ENCODE measurements around the gene PPFIBP1. TPM values are rescaled to one million over a fixed set of nuclear protein-coding genes. Genes with fewer than 3 reads are reported as not detected.
"Not testable (repeated sequence)": the region's sequence is repeated elsewhere in the genome, so short reads cannot be mapped to it uniquely, and the experiment has no call there.

PPFIBP1 gene
- total and polyA plus RNA-seq, 4 experiments from 2014 or later: 2.1 to 6.5 (median 3.8) TPM

DNA sequence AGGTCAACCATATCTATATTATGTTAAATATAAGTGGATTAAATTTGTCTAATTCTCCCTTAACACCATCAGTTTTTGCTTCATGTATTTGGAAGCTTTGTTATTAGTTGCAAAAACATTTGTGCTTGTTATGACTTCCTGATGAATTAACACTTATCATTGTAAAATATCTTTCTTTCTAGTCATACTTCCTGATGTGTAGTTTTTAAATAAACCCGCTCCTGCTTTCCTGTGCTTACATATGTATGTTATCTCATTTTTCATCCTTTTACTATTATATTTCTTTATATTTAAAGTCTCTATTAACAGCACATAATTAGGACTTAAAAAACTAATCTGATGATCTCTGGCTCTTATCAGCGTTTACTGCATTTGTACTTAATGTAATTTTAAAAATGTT is 106.2 kb downstream of the PPFIBP1 start:
- H3K9me3 ChIP-seq (ENCODE audit: control insufficient read depth in 1 of 2, low read length in 2 of 2); H3K27ac ChIP-seq (ENCODE audit: low read depth, low read length); H3K27me3 ChIP-seq (ENCODE audit: insufficient read depth, low read length); H3K27ac Mint-ChIP-seq; H3K4me3 Mint-ChIP-seq; H3K36me3 Mint-ChIP-seq; DNase-seq; intact Hi-C loops (cut with micrococcal nuclease); H3K36me3 ChIP-seq (ENCODE audit: insufficient read depth, low read length); H3K9me3 Mint-ChIP-seq; H3K4me1 Mint-ChIP-seq; CTCF ChIA-PET (ENCODE audit: partially characterized antibody); H3K27me3 Mint-ChIP-seq; H3K4me1 ChIP-seq (ENCODE audit: insufficient read depth, low read length); POLR2A ChIA-PET (ENCODE audit: partially characterized antibody); H3K4me3 ChIP-seq (ENCODE audit: low read length in 2 of 2): not testable (repeated sequence)

DNA sequence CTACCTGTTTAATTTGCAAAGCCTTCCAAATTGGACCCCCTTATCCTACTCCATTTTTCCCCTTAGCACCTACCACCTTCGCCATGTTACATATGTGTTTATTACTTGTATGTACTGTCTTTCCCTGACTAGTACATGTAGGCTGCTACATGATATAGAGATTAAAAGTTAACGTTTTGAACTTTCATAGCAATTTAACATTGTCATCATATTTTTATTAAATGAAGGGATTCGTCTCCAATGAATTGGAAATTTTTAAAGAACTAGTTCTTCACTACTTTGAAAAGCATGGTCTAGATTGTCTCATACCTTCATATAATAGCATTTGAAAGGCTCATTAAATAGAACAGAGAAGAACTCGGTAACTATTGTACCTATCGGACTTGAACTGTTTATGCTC is 107.4 kb downstream of the PPFIBP1 start:
- no peaks in the 10 kb centered on the region for H3K9me3 Mint-ChIP-seq

DNA sequence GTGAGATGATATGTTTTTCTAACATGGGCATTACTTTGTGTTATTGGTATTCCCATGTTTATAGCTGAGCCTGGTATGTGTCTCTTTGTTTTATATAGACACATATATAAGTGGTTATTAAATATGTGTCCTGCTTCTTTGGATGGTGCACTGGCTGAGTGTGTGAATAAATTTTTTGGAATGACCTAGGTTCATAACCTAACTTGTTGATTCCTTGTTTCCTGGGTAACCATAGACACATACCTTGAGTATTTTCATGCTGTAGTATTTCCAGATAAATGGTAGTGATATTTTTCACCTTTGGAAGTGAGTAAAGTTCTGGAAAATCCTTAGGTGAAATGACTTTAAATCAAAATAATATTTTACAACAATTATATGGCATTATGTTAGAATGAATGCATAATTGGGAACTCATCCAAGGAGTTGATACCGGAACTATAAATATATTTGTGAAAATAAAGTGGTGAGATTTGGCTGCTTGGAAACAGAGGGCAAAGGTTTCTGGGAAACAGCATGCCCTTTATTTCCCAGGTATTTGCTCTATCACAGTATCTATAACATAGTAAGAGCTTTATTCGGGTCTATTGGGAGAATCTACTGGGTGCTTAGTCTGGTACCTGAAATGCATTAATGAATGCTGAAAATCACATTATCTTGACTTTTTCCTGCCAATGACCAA is 107.9 kb downstream of the PPFIBP1 start:
- Histone ChIP-seq H3K9me3 (ENCODE audit: control insufficient read depth in 1 of 2, low read length in 2 of 2) (no peaks in the 10 kb centered on the region), H3K27ac (ENCODE audit: low read depth, low read length) (no peak overlapping the region), H3K27me3 (ENCODE audit: insufficient read depth, low read length) (no peaks in the 10 kb centered on the region), H3K4me3 (ENCODE audit: low read length in 2 of 2) (no peak overlapping the region), H3K4me1 (ENCODE audit: insufficient read depth, low read length) (no peaks in the 10 kb centered on the region), H3K36me3 (ENCODE audit: insufficient read depth, low read length) (no peaks in the 10 kb centered on the region)
- DNase-seq: no peak
- H3K27ac Mint-ChIP-seq: no peak overlapping the region
- intact Hi-C loops (cut with micrococcal nuclease): no loop called here
- ChIA-PET POLR2A (ENCODE audit: partially characterized antibody) (no interaction called here), CTCF (ENCODE audit: partially characterized antibody) (no interaction called here)
- peaks cover 0 to 8% of the 10 kb centered on the region in 2 donors for H3K36me3 Mint-ChIP-seq
- no peaks in the 10 kb centered on the region for H3K27me3 Mint-ChIP-seq
- peaks cover 0 to 10% (median under 1%) of the 10 kb centered on the region in 4 donors for H3K4me1 Mint-ChIP-seq
- no peaks in the 10 kb centered on the region for H3K9me3 Mint-ChIP-seq
- H3K4me3 Mint-ChIP-seq: no peak overlapping the region

More for the DNA sequence above, 107.4 kb downstream of the PPFIBP1 start:
- intact Hi-C loops (cut with micrococcal nuclease): no loop called here
- H3K4me1 Mint-ChIP-seq: peaks cover 0 to 10% (median under 1%) of the 10 kb centered on the region in 4 donors
- H3K27ac Mint-ChIP-seq: no peak overlapping the region
- CTCF ChIA-PET (ENCODE audit: partially characterized antibody): no interaction called here
- no peak overlapping the region for H3K27ac ChIP-seq (ENCODE audit: low read depth, low read length)
- no peak for DNase-seq
- no peaks in the 10 kb centered on the region for H3K27me3 Mint-ChIP-seq
- no peak overlapping the region for H3K4me3 ChIP-seq (ENCODE audit: low read length in 2 of 2)
- no peaks in the 10 kb centered on the region for H3K9me3 ChIP-seq (ENCODE audit: control insufficient read depth in 1 of 2, low read length in 2 of 2)
- no peaks in the 10 kb centered on the region for H3K4me1 ChIP-seq (ENCODE audit: insufficient read depth, low read length)
- POLR2A ChIA-PET (ENCODE audit: partially characterized antibody): no interaction called here
- H3K27me3 ChIP-seq (ENCODE audit: insufficient read depth, low read length): no peaks in the 10 kb centered on the region
- H3K4me3 Mint-ChIP-seq: no peak overlapping the region
- H3K36me3 Mint-ChIP-seq: peaks cover 0 to 8% of the 10 kb centered on the region in 2 donors
- no peaks in the 10 kb centered on the region for H3K36me3 ChIP-seq (ENCODE audit: insufficient read depth, low read length)

DNA sequence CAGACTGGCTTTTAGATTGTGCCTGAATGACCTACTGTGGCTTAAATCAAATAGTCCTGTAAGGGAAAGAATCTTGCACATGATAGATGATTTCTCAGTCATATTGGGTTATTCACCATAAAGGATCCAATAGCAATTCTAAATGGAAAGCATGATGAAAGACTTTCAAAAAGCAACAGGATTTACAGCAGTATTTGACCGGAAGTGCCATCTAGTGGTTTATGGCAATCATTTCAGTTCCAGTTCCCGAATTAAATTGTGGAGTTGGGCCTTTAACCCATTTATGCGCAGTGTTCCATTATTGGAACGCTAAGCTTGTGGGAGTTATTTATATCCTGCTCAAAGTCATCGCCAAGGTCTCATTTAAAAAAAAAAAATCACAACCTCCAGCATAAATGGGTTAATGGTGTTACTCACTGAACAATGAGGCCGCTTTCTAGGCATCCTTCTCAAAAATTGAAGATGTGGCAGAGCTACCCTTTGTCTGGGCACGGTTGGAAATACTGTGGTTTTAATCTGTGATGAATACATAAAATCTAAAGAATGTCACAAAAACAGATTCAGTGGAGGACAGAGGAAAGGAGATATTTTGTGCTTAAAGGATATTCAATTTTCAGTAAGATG is 111.5 kb downstream of the PPFIBP1 start:
- H3K4me3 ChIP-seq (ENCODE audit: low read length in 2 of 2): no peak overlapping the region
- no peaks in the 10 kb centered on the region for H3K27me3 ChIP-seq (ENCODE audit: insufficient read depth, low read length)

DNA sequence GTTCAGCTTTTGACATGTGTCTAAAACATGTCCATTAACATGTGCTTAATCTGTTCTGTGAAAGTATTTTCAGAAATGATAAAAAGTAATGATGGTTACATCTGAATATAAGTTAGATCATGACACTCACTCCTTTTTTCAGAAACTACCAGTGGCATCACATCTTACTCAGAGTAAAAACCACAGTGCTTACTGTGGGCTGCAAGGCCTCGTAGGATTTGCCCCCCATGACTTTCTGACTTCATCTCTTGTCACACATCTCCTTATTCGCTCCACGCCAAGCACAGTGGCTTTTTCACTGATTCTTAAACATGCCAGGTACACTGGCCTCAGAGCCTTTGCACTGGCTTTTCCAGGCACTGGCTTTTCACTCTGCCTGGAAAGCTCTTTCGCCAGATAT is 112.6 kb downstream of the PPFIBP1 start:
- H3K36me3 ChIP-seq (ENCODE audit: insufficient read depth, low read length); H3K9me3 ChIP-seq (ENCODE audit: control insufficient read depth in 1 of 2, low read length in 2 of 2); CTCF ChIA-PET (ENCODE audit: partially characterized antibody); H3K27ac ChIP-seq (ENCODE audit: low read depth, low read length); DNase-seq; H3K4me3 ChIP-seq (ENCODE audit: low read length in 2 of 2); H3K27me3 ChIP-seq (ENCODE audit: insufficient read depth, low read length); H3K4me1 Mint-ChIP-seq; H3K27ac Mint-ChIP-seq; H3K4me3 Mint-ChIP-seq; H3K36me3 Mint-ChIP-seq; POLR2A ChIA-PET (ENCODE audit: partially characterized antibody); intact Hi-C loops (cut with micrococcal nuclease); H3K9me3 Mint-ChIP-seq; H3K4me1 ChIP-seq (ENCODE audit: insufficient read depth, low read length); H3K27me3 Mint-ChIP-seq: not testable (repeated sequence)

More for the DNA sequence above, 111.5 kb downstream of the PPFIBP1 start:
- no peaks in the 10 kb centered on the region for H3K9me3 Mint-ChIP-seq
- no peaks in the 10 kb centered on the region for H3K27me3 Mint-ChIP-seq
- H3K36me3 Mint-ChIP-seq: peaks cover 0 to 8% of the 10 kb centered on the region in 2 donors
- ChIA-PET POLR2A (ENCODE audit: partially characterized antibody) (no interaction called here), CTCF (ENCODE audit: partially characterized antibody) (no interaction called here)
- no peaks in the 10 kb centered on the region for H3K4me1 Mint-ChIP-seq
- no peak overlapping the region for H3K4me3 Mint-ChIP-seq
- no peak overlapping the region for H3K27ac ChIP-seq (ENCODE audit: low read depth, low read length)
- intact Hi-C loops (cut with micrococcal nuclease): no loop called here
- H3K27ac Mint-ChIP-seq: no peak overlapping the region
- no peaks in the 10 kb centered on the region for H3K9me3 ChIP-seq (ENCODE audit: control insufficient read depth in 1 of 2, low read length in 2 of 2)
- DNase-seq: no peak
- no peaks in the 10 kb centered on the region for H3K36me3 ChIP-seq (ENCODE audit: insufficient read depth, low read length)
- no peaks in the 10 kb centered on the region for H3K4me1 ChIP-seq (ENCODE audit: insufficient read depth, low read length)

DNA sequence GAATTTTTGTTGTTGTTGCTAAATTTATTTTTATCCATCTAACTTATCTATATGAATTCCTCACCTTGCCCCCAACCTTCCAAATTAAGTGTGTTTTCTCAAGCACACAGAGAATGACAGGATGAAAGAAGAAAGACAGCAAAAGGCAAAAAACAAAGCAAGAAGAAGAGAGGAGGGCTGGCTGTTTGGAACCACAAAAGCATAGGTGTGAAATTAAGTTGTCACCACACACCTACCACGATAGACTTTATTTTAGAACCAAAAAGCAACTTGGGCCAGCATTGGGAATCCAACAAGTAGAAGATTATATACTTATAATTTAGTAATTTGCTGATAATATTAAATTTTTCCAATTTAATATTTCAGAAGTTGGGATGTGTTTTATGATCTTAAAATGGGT is 113.5 kb downstream of the PPFIBP1 start:
- Histone ChIP-seq H3K27me3 (ENCODE audit: insufficient read depth, low read length) (no peaks in the 10 kb centered on the region), H3K27ac (ENCODE audit: low read depth, low read length) (no peak overlapping the region), H3K4me3 (ENCODE audit: low read length in 2 of 2) (no peak overlapping the region), H3K36me3 (ENCODE audit: insufficient read depth, low read length) (no peaks in the 10 kb centered on the region), H3K9me3 (ENCODE audit: control insufficient read depth in 1 of 2, low read length in 2 of 2) (no peaks in the 10 kb centered on the region), H3K4me1 (ENCODE audit: insufficient read depth, low read length) (no peaks in the 10 kb centered on the region)
- Mint-ChIP-seq H3K27ac (no peak overlapping the region), H3K27me3 (no peaks in the 10 kb centered on the region), H3K4me3 (no peak overlapping the region), H3K9me3 (no peaks in the 10 kb centered on the region), H3K36me3 (peaks cover 0 to 8% of the 10 kb centered on the region in 2 donors), H3K4me1 (no peaks in the 10 kb centered on the region)
- POLR2A ChIA-PET (ENCODE audit: partially characterized antibody): no interaction called here
- no peak for DNase-seq
- intact Hi-C loops (cut with micrococcal nuclease): no loop called here
- CTCF ChIA-PET (ENCODE audit: partially characterized antibody): no interaction called here

DNA sequence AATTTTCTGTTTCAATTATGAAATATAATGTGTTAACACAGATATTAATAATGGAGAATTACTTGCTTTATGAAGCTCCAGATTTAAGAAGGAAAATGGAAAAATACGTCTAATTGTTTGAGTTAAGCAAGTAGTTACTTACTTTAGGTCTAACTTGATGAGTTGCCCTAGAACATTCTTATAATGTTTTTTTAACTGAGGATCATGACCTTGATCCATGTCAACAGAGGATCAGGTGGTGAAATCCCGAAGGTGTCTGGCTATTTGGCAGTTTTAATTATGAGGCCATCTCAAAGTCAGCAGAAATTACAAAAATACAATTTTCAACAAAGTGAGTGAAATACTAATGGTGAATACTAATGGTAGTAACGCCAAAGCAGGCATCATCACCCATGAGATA is 115.3 kb downstream of the PPFIBP1 start:
- Mint-ChIP-seq H3K9me3 (no peaks in the 10 kb centered on the region), H3K4me1 (no peaks in the 10 kb centered on the region), H3K4me3 (no peak overlapping the region), H3K27ac (no peak overlapping the region), H3K27me3 (no peaks in the 10 kb centered on the region), H3K36me3 (peaks cover 0 to 6% of the 10 kb centered on the region in 2 donors)
- DNase-seq: no peak
- no peaks in the 10 kb centered on the region for H3K36me3 ChIP-seq (ENCODE audit: insufficient read depth, low read length)
- POLR2A ChIA-PET (ENCODE audit: partially characterized antibody): no interaction called here
- H3K4me1 ChIP-seq (ENCODE audit: insufficient read depth, low read length): no peaks in the 10 kb centered on the region
- no peak overlapping the region for H3K4me3 ChIP-seq (ENCODE audit: low read length in 2 of 2)
- intact Hi-C loops (cut with micrococcal nuclease): no loop called here
- H3K27ac ChIP-seq (ENCODE audit: low read depth, low read length): no peak overlapping the region
- CTCF ChIA-PET (ENCODE audit: partially characterized antibody): no interaction called here
- no peaks in the 10 kb centered on the region for H3K9me3 ChIP-seq (ENCODE audit: control insufficient read depth in 1 of 2, low read length in 2 of 2)
- no peaks in the 10 kb centered on the region for H3K27me3 ChIP-seq (ENCODE audit: insufficient read depth, low read length)
